Ectodermal cell (in vitro differentiated cells): Measurements from ENCODE around the gene DCDC1.

Experiments used
- H3K27ac ChIP-seq: 2 replicates; pipeline ENCODE4 v1.7.0; 2013; ENCODE audit warnings: mild to moderate bottlenecking, low read depth, low read length; ENCODE audit not compliant: insufficient read depth, poor library complexity, severe bottlenecking
- H3K27me3 ChIP-seq: 2 replicates; pipeline ENCODE4 v1.7.0; 2013; ENCODE audit warnings: mild to moderate bottlenecking, low read length; ENCODE audit not compliant: insufficient read depth, control insufficient read depth, poor library complexity, severe bottlenecking
- H3K36me3 ChIP-seq: one replicate; pipeline ENCODE4 v1.7.0; 2013; ENCODE audit warnings: low read length; ENCODE audit not compliant: control insufficient read depth, insufficient read depth
- H3K4me1 ChIP-seq: one replicate; pipeline ENCODE4 v1.7.0; 2013; ENCODE audit warnings: low read length; ENCODE audit not compliant: control insufficient read depth, insufficient read depth
- H3K4me3 ChIP-seq: 2 replicates; pipeline ENCODE4 v1.7.0; 2013; ENCODE audit warnings: low read depth, low read length, control low read depth; ENCODE audit not compliant: insufficient read depth
- H3K9me3 ChIP-seq: 2 replicates; pipeline ENCODE4 v1.7.0; 2013; ENCODE audit warnings: mild to moderate bottlenecking, low read length, moderate library complexity; ENCODE audit not compliant: control insufficient read depth
- WGBS, 2 experiments: methylation state at CpG; one replicate each; pipeline ENCODE4 v1.1.7; 2013; ENCODE audit warnings: missing lambda C conversion rate in 2 of 2; 5-methylcytosine and 5-hydroxymethylcytosine counted together

Gene DCDC1

DNA sequence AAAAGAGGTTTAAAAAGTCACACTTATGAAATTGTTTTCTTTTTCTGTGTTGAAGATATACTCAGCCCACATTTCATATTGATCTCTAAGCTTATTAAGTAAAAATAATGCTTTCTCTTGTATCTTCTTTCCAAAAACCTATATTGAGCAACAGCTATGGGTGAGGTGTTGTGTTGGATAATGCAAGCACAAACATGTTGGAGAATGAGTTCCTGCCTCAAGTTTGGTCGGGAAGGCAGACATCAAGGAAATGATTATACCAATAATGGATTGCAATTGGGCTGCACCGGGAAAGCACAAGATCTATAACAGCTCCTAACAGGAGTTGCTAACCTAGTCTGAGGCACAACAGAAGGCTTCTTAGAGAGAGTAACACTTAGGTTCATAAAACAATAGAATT, 474.5 kb downstream of the DCDC1 start:
- Histone ChIP-seq H3K27ac (no peak overlapping the region), H3K36me3 (no peaks in the 10 kb centered on the region), H3K9me3 (no peaks in the 10 kb centered on the region), H3K27me3 (no peaks in the 10 kb centered on the region), H3K4me3 (no peak overlapping the region), H3K4me1 (no peaks in the 10 kb centered on the region)
- WGBS, 2 experiments = 93 to 95% methylated on average over 2 of the region's 2 CpGs

DNA sequence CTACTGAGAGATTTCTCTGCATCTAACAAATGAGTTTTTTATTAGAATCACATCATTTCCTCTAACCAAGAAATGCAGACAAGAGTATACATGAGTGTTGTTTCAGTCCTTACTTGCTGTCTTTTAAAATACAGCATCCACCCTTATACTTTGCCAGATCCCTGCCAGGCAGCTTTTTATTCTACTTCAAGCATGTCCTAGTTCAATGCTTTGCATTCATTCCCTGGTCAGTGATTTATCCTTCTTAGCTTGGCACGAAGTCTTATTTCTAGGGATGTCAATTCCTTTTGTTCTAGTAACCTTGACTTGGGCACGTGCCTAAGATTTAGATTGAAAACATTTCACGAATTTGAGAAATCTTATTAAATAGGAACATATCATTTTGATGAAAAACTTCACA, 476.2 kb downstream of the DCDC1 start:
- H3K27me3 ChIP-seq = no peaks in the 10 kb centered on the region
- no peaks in the 10 kb centered on the region for H3K4me1 ChIP-seq
- H3K27ac ChIP-seq = no peak overlapping the region
- no peaks in the 10 kb centered on the region for H3K36me3 ChIP-seq
- H3K9me3 ChIP-seq = no peaks in the 10 kb centered on the region
- H3K4me3 ChIP-seq = no peak overlapping the region
- WGBS, 2 experiments = 88 to 89% methylated on average over 3 of the region's 3 CpGs

DNA sequence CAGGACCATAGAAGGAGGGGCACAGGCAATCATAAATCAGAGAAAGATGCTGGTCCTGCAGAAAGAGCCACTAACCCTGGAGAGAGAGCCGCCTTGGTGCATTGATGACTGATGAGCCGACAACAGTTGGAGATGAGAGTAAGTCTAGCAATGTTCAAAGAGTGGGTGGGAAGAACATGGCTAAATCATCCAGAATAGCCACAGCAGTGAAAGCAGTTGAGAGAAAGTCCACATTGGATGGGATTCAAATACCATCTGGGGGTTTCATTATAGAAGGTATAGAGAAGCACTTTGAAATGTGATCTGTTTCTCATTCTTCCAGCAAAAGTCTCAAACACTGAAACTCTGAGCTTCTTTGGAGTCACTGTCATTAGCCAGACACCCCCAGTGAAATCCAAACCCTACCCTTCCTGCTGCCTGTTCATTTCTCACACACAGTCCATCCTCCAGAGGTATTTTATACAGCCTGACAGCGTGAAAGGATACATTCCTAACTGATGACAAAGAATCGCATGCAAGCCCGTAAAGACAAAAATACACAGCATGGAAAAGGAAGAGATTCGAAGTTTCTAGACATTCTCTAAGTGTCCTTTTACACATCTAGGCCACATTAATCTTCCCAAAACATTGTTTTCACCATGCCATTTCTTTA, 480.3 kb downstream of the DCDC1 start:
- H3K9me3 ChIP-seq = no peaks in the 10 kb centered on the region
- H3K4me3 ChIP-seq = no peak overlapping the region
- no peaks in the 10 kb centered on the region for H3K4me1 ChIP-seq
- WGBS, 2 experiments = 93% methylated on average over 6 of the region's 6 CpGs
- no peak overlapping the region for H3K27ac ChIP-seq
- no peaks in the 10 kb centered on the region for H3K36me3 ChIP-seq
- H3K27me3 ChIP-seq = no peaks in the 10 kb centered on the region

DNA sequence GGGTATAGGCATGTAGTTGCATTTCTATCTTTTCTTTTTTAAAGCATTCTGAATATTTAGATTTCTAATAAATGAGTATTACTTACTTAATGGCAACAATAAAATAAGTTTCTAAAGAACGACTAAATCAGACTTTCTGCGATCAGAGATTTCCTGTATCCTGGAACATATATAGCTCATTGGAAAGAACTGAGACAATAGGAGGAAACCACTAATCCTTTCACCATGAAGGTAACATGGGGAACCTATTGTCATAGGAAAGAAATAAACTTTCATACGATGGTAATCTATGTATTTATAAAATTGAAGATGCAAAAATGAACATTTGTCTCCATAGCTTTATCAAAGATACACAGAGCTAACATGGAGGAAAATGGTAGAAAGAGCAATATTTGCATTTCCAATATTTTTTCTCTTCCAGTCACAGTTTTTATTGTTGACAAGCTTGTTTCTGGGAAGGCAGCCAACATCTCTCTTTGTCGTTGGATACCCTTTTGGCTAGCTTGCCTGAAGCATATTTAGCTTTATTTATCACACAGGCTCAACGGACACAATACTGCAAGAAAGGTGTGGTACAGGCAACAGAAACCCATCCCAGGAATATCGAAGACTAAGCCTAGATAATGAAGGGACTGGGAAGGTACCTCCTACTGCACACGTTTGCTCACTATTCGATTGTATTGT, 490.1 kb downstream of the DCDC1 start:
- no peaks in the 10 kb centered on the region for H3K9me3 ChIP-seq
- no peak overlapping the region for H3K4me3 ChIP-seq
- WGBS, 2 experiments = 87 to 95% methylated on average over 4 to 7 of the region's 8 CpGs
- no peaks in the 10 kb centered on the region for H3K27me3 ChIP-seq
- no peak overlapping the region for H3K27ac ChIP-seq
- no peaks in the 10 kb centered on the region for H3K36me3 ChIP-seq
- H3K4me1 ChIP-seq = no peaks in the 10 kb centered on the region

DNA sequence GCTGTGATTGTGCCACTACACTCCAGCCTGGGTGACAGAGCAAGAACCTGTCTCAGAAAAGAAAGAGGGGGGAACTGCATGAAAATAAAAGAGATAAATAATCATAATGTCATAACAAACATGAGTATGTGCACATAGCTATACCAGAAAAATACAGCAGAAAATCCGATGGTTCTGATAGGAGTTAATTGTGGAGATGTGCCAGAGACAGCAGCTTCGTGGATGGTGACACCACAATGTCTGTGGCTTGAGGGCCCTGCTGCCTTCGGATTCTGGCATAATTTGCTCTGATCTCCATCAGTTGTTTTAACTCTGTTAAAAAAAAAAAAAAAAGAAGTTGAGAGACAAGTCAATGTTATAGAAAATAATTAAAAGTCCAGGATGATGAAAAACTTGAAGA, 491.1 kb downstream of the DCDC1 start:
- H3K27me3 ChIP-seq = no peaks in the 10 kb centered on the region
- H3K4me3 ChIP-seq = no peak overlapping the region
- WGBS, 2 experiments = 87 to 98% methylated on average over 3 of the region's 3 CpGs
- H3K27ac ChIP-seq = no peak overlapping the region
- H3K9me3 ChIP-seq = no peaks in the 10 kb centered on the region
- H3K4me1 ChIP-seq = no peaks in the 10 kb centered on the region
- no peaks in the 10 kb centered on the region for H3K36me3 ChIP-seq

DNA sequence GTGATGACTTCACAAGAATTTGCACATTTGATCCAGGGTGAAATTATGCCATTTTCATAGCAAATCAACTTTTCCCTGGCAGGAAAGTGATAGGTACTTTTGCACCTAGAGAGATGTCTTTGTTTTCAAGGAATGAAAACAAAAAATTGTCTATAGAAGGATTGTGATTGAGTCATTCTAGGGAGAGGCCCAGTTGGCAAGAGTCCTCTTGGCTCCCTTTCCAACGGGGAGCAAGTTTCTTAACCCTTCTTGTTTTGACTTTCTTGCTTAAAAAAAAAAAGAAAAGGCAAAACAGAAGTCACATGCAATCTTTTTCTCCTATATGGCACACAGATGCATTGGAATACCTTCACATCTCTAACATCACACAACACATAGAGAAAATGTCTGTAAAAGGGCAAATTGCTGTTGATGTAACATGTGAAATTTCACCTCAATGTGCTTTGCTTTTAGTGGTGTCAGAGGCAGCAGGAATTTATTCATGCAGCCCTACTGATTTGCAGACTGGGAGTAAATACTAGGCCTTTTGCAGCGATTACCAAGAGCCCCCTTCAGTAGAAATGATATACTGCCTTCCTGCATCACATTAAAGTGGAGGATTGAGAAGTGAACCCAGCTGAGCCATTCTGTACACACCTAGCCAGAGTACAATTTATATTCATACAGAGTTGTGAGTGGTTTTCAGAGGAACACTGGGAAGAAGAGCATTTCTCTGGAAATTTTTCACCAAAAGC, 492.7 kb downstream of the DCDC1 start:
- WGBS, 2 experiments = 71 to 82% methylated on average over 2 of the region's 2 CpGs
- no peaks in the 10 kb centered on the region for H3K9me3 ChIP-seq
- no peaks in the 10 kb centered on the region for H3K36me3 ChIP-seq
- H3K27me3 ChIP-seq = no peaks in the 10 kb centered on the region
- no peak overlapping the region for H3K4me3 ChIP-seq
- no peak overlapping the region for H3K27ac ChIP-seq
- H3K4me1 ChIP-seq = no peaks in the 10 kb centered on the region

DNA sequence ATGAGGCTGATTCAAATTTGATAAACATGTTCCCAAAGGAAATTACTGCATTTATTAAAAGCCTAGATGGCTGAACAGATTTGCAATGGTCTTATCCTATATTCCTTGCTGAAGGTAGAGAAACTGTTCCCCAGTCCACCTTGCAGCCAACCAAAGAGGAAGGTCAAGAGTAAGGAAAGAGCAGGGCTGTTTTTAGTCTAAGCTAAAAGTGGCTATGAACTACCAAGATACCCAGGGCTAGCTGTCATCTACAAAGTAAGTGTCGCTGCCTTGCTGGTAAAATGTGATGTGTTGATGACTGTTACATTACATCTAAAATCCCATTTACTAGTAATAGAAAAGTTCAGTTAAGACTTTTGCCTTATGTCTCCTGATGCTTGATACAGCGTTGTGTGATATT, 493.3 kb downstream of the DCDC1 start:
- H3K36me3 ChIP-seq = no peaks in the 10 kb centered on the region
- H3K4me3 ChIP-seq = no peak overlapping the region
- H3K27ac ChIP-seq = no peak overlapping the region
- WGBS, 2 experiments = 91 to 97% methylated on average over 2 of the region's 2 CpGs
- H3K9me3 ChIP-seq = no peaks in the 10 kb centered on the region
- H3K4me1 ChIP-seq = no peaks in the 10 kb centered on the region
- H3K27me3 ChIP-seq = no peaks in the 10 kb centered on the region

DNA sequence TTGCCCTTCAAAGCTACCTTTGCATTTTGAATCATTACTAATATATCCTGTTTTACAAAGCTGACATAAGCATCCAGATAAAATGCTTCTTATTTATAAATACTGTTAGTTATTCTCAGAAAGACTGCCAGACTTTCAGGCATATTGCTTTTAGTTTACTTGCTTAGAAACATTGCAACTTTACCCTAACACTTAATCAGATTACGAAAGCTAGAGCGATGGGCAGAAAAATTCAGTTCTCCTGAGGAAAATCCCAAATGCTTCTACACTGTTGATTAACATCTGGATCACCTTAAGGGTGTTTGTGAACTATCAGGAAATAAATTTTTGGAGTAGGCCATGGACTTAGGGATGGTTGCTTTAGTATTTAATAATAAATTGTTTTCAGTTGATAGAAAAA, 493.7 kb downstream of the DCDC1 start:
- H3K36me3 ChIP-seq = no peaks in the 10 kb centered on the region
- no peaks in the 10 kb centered on the region for H3K4me1 ChIP-seq
- H3K9me3 ChIP-seq = no peaks in the 10 kb centered on the region
- no peaks in the 10 kb centered on the region for H3K27me3 ChIP-seq
- H3K27ac ChIP-seq = no peak overlapping the region
- 100% methylated on average over 2 of the region's 2 CpGs for WGBS, 2 experiments
- H3K4me3 ChIP-seq = no peak overlapping the region

DNA sequence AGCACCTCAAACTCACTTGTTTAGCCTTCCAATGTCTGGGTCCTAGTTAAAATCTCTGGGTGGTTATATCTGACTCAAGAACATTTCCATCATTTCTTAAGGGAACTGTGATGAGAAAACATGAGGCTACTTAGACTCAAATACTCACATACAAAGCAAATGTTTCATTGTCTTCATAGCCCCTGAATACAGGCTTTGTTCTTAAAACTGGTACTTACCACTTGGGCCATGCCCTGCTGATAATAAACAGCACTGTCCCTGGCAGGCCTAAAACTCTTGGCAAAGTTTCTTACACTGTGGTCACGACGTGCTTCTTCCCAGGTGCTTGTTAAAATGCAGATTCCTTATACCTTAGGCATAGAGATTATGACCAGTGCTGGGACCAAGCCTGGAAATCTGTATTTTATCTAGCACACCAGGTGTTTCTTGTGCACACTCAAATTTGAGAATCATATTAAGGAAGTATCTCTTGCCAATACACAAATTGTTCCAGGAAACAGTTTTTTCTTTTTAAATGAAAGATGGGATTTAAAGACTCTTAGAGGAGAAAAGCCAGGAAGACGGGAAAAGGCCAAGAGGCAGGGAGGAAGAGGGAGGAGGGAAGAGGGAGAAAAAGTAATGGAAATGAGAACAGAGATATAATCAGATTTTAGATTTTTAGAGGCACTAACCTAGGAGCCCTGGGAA, 495.5 kb downstream of the DCDC1 start:
- H3K36me3 ChIP-seq = no peaks in the 10 kb centered on the region
- H3K9me3 ChIP-seq = no peaks in the 10 kb centered on the region
- H3K27ac ChIP-seq = no peak overlapping the region
- WGBS, 2 experiments = 80 to 84% methylated on average over 3 of the region's 3 CpGs
- no peak overlapping the region for H3K4me3 ChIP-seq
- H3K27me3 ChIP-seq = no peaks in the 10 kb centered on the region
- H3K4me1 ChIP-seq = no peaks in the 10 kb centered on the region

DNA sequence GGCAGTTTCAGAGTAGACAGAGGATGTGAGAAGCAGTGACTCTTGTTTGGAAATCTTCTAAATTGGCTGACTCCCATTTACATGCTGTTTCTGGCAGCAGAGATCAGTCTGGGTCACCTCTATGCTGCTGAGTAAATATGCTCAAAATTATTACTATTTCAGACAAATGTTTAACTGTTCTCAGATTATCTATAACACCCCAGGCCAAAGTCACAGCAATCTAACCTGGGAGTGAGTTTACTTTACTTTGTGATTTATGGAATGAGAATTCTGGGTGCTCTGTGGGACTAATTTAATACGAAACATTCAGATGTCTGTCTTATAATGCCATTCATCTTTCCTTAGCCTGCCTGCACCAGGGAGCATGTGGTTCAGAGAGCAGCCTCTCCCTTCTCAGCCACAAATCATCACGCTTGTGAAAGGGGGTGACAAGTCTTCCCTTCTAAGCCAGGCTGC, 500.9 kb downstream of the DCDC1 start:
- H3K4me1 ChIP-seq = no peaks in the 10 kb centered on the region

More for the DNA sequence above, 500.9 kb downstream of the DCDC1 start:
- no peaks in the 10 kb centered on the region for H3K27me3 ChIP-seq
- no peaks in the 10 kb centered on the region for H3K9me3 ChIP-seq
- H3K36me3 ChIP-seq = no peaks in the 10 kb centered on the region
- no peak overlapping the region for H3K4me3 ChIP-seq
- 79 to 86% methylated on average over 2 of the region's 2 CpGs for WGBS, 2 experiments
- no peak overlapping the region for H3K27ac ChIP-seq
